Endodermal cell (in vitro differentiated cells): ENCODE measurements around the gene GRAP2. TPM values are rescaled to one million over a fixed set of nuclear protein-coding genes. Genes with fewer than 3 reads are reported as not detected.

Source experiments
- DNase-seq: peaks from one replicate; pipeline ENCODE4 v3.0.0-alpha.2; 2017
- H3K27ac ChIP-seq: 2 replicates; pipeline ENCODE4 v1.5.1; 2013; ENCODE audit warnings: mild to moderate bottlenecking, low read depth, low read length, moderate library complexity
- H3K27me3 ChIP-seq: 2 replicates; pipeline ENCODE4 v1.6.1; 2013; ENCODE audit warnings: mild to moderate bottlenecking, low read length, moderate library complexity; ENCODE audit not compliant: insufficient read depth, control insufficient read depth, poor library complexity, severe bottlenecking
- H3K36me3 ChIP-seq: 2 replicates; pipeline ENCODE4 v1.7.0; 2013; ENCODE audit warnings: mild to moderate bottlenecking, low read length, moderate library complexity; ENCODE audit not compliant: control insufficient read depth, insufficient read depth
- H3K4me1 ChIP-seq: one replicate; pipeline ENCODE4 v1.7.0; 2013; ENCODE audit warnings: low read length; ENCODE audit not compliant: control insufficient read depth, insufficient read depth
- H3K4me3 ChIP-seq: 2 replicates; pipeline ENCODE4 v1.5.1; 2013; ENCODE audit warnings: mild to moderate bottlenecking, low read length, moderate library complexity
- H3K9ac ChIP-seq: 2 replicates; pipeline ENCODE4 v1.6.1; 2013; ENCODE audit warnings: mild to moderate bottlenecking, low read length, moderate library complexity; ENCODE audit not compliant: poor library complexity, severe bottlenecking; ENCODE audit errors: extremely low read depth
- H3K9me3 ChIP-seq: 2 replicates; pipeline ENCODE4 v1.6.1; 2013; ENCODE audit warnings: mild to moderate bottlenecking, low read length, moderate library complexity; ENCODE audit not compliant: control insufficient read depth
- H3K27ac Mint-ChIP-seq: 2 replicates; pipeline ENCODE4 v1.8.0; 2020; ENCODE audit warnings: mixed read lengths
- H3K27me3 Mint-ChIP-seq: 2 replicates; pipeline ENCODE4 v1.8.0; 2021; ENCODE audit warnings: mild to moderate bottlenecking, mixed read lengths; ENCODE audit not compliant: insufficient read depth
- H3K36me3 Mint-ChIP-seq: 2 replicates; pipeline ENCODE4 v1.8.0; 2020; ENCODE audit warnings: low read depth, mixed read lengths
- H3K4me1 Mint-ChIP-seq: 2 replicates; pipeline ENCODE4 v1.8.0; 2020; ENCODE audit warnings: mixed read lengths
- H3K4me3 Mint-ChIP-seq: 2 replicates; pipeline ENCODE4 v1.8.0; 2020; ENCODE audit warnings: mild to moderate bottlenecking, moderate library complexity, mixed read lengths
- H3K9me3 Mint-ChIP-seq: 2 replicates; pipeline ENCODE4 v1.8.0; 2020; ENCODE audit warnings: mild to moderate bottlenecking, mixed read lengths
- WGBS, 2 experiments: methylation state at CpG; one replicate each; pipeline versions ENCODE4 v1.1.5 to v1.1.7; 2013; ENCODE audit warnings: missing lambda C conversion rate in 2 of 2, mixed read lengths in 1 of 2; ENCODE audit not compliant: insufficient coverage in 1 of 2, insufficient read length in 1 of 2; 5-methylcytosine and 5-hydroxymethylcytosine counted together
- total RNA-seq, 2 donors: library from RNA; stranded (reverse); fragmentation: NEBNext Ultra II Directional in 1 of 2; extraction: Animal tissue kit (Norgen Biotek cat#: 25700) in 1 of 2; gene quantifications; 2 replicates in 1 of 2; 3 replicates in 1 of 2; pipeline ENCODE4 v1.2.1, GENCODE V29; 2021
- TF ChIP-seq, protein P1 (sequence below): fragments of 200-600 bp; sonication (generic); conservative IDR thresholded peaks from 2 replicates; pipeline ENCODE4 v1.5.0; 2021; ENCODE audit warnings: antibody characterized with exemption, mild to moderate bottlenecking

Gene GRAP2
- total RNA-seq, 2 donors from 2014 or later: 0.11 to 0.92 TPM

DNA sequence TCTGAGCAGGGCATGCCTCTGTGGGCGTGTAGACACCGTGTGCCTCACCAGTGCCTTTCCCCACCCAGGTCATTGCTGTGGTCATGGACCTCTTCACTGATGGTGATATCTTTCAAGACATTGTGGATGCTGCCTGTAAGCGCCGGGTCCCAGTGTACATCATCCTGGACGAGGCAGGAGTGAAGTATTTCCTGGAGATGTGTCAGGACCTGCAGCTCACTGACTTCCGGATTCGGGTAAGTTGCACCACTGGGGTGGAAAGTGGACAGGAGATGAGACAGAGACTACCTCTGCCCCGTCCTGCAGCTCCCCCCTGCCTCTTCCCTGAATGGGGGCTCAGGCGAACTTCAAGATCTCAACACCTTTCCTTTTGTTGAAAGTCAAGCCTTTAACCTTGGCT is 118.2 kb downstream of the GRAP2 start:
- Mint-ChIP-seq H3K9me3 (no peaks in the 10 kb centered on the region), H3K4me1 (peaks cover 17% of the 10 kb centered on the region), H3K4me3 (no peak overlapping the region), H3K36me3 (peaks cover 23% of the 10 kb centered on the region), H3K27ac (no peak overlapping the region), H3K27me3 (no peaks in the 10 kb centered on the region)
- H3K9ac ChIP-seq: no peak overlapping the region
- peaks cover 6% of the 10 kb centered on the region for H3K36me3 ChIP-seq
- no peaks in the 10 kb centered on the region for H3K9me3 ChIP-seq
- TF ChIP-seq, protein P1, sequence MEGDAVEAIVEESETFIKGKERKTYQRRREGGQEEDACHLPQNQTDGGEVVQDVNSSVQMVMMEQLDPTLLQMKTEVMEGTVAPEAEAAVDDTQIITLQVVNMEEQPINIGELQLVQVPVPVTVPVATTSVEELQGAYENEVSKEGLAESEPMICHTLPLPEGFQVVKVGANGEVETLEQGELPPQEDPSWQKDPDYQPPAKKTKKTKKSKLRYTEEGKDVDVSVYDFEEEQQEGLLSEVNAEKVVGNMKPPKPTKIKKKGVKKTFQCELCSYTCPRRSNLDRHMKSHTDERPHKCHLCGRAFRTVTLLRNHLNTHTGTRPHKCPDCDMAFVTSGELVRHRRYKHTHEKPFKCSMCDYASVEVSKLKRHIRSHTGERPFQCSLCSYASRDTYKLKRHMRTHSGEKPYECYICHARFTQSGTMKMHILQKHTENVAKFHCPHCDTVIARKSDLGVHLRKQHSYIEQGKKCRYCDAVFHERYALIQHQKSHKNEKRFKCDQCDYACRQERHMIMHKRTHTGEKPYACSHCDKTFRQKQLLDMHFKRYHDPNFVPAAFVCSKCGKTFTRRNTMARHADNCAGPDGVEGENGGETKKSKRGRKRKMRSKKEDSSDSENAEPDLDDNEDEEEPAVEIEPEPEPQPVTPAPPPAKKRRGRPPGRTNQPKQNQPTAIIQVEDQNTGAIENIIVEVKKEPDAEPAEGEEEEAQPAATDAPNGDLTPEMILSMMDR: no peak
- H3K27me3 ChIP-seq: no peaks in the 10 kb centered on the region
- 93 to 97% methylated on average over 9 of the region's 9 CpGs for WGBS, 2 experiments
- H3K4me3 ChIP-seq: no peak overlapping the region
- DNase-seq: no peak
- peaks cover 9% of the 10 kb centered on the region for H3K4me1 ChIP-seq
- no peak overlapping the region for H3K27ac ChIP-seq

DNA sequence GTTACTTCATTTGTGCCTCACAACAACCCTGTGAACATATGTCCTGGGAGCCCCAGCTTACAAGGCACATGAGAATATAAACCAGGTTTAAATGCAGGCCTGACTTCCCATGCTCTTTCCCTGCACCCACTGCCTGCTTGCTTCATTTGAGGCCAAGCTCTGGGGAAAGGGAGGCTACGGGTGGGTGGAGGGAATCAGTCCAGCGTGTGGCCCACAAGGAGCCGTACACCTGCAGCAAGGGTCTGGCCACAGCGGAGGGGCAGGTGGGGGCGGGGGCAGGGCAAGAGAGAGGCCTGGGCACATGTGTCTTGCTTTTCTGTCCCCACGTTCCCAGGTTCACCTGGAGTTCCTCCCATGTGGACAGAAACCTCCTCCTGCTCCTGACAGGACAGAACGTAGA is 120.1 kb downstream of the GRAP2 start:
- no peak overlapping the region for H3K4me3 ChIP-seq
- peaks cover 6% of the 10 kb centered on the region for H3K36me3 ChIP-seq
- TF ChIP-seq, protein P1: no peak
- H3K27ac ChIP-seq: no peak overlapping the region
- H3K4me1 ChIP-seq: peaks cover 4% of the 10 kb centered on the region
- no peak overlapping the region for H3K9ac ChIP-seq
- peaks cover 23% of the 10 kb centered on the region for H3K36me3 Mint-ChIP-seq
- no peak overlapping the region for H3K4me3 Mint-ChIP-seq
- 93 to 95% methylated on average over 2 to 7 of the region's 7 CpGs for WGBS, 2 experiments
- no peaks in the 10 kb centered on the region for H3K9me3 Mint-ChIP-seq
- no peak overlapping the region for H3K27ac Mint-ChIP-seq
- DNase-seq: no peak
- H3K4me1 Mint-ChIP-seq: peaks cover 3% of the 10 kb centered on the region
- H3K9me3 ChIP-seq: no peaks in the 10 kb centered on the region
- no peaks in the 10 kb centered on the region for H3K27me3 Mint-ChIP-seq
- no peaks in the 10 kb centered on the region for H3K27me3 ChIP-seq

DNA sequence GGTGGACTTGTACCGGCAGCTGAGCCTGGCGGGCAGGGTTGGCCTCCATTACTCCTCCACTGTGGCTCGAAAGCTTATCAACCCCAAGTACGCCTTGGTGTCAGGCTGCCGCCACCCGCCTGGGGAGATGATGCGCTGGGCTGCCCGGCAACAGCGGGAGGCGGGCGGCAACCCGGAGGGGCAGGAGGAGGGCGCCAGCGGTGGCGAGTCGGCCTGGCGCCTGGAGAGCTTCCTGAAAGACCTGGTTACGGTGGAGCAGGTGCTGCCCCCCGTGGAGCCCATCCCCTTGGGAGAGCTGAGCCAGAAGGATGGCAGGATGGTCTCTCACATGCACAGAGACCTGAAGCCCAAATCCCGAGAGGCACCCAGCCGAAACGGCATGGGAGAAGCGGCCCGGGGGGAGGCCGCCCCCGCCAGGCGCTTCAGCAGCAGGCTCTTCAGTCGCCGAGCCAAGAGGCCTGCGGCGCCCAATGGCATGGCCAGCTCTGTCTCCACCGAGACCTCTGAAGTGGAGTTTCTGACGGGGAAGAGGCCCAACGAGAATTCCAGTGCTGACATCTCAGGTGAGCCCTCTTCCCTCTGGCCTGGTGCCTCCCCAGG is 120.6 kb downstream of the GRAP2 start:
- H3K9me3 ChIP-seq: no peaks in the 10 kb centered on the region
- no peak overlapping the region for H3K9ac ChIP-seq
- H3K4me1 ChIP-seq: peaks cover 4% of the 10 kb centered on the region
- DNase-seq: no peak
- H3K27ac ChIP-seq: no peak overlapping the region
- TF ChIP-seq, protein P1: no peak
- H3K4me1 Mint-ChIP-seq: peaks cover 3% of the 10 kb centered on the region
- no peaks in the 10 kb centered on the region for H3K27me3 Mint-ChIP-seq
- 94 to 96% methylated on average over 28 to 34 of the region's 34 CpGs for WGBS, 2 experiments
- no peaks in the 10 kb centered on the region for H3K9me3 Mint-ChIP-seq
- no peaks in the 10 kb centered on the region for H3K27me3 ChIP-seq
- no peak overlapping the region for H3K4me3 Mint-ChIP-seq
- peaks cover 6% of the 10 kb centered on the region for H3K36me3 ChIP-seq
- peaks cover 23% of the 10 kb centered on the region for H3K36me3 Mint-ChIP-seq
- H3K4me3 ChIP-seq: no peak overlapping the region
- H3K27ac Mint-ChIP-seq: no peak overlapping the region
